Fibroblast of skin of right quadriceps (primary cell): ENCODE results near the gene FOXE1.
A peak's percentile ranks its signal among the peaks of the same experiment; 100 is the strongest.

Experiments
- DNase-seq: peaks from one replicate; pipeline ENCODE4 v3.0.0-alpha.2; 2013

The FOXE1 gene

DNA sequence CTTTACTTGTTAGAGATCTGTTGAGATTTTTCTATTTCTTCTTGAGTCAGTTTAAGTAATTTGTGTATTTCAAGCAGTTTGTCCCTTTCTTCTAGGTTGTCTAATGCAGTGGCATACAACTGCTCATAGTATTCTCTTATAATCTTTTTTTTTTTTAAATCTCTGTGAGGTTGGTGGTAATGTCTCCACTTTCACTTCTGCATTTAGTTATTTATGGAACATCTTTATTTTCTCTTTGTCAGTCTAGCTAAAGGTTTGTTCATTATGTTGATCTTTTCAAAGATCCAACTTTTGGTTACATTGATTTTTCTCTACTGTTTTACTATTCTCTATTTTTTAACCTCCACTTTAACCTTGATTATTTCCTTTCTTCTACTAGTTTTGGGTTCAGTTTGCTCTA lies 13.8 kb downstream of the FOXE1 start:
- no peak for DNase-seq

DNA sequence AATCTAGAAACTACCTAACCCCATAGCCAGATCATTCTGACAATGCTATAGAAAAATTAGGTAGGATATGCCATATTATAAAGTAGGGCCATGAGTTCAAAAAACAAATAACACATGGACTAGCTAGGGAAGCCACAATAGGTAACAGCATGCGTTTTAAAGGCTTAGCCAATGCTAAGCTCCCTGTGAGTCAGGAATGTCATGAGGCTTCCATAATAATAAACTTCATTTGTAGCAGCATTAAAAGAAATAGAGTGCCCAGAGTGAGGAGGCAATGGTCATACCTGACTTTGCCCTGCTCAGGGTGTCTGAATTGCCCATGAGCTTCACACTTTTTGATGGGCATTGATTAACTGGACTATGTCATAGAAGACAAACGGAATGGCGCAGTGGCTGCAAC lies 15.8 kb downstream of the FOXE1 start:
- no peak for DNase-seq

DNA sequence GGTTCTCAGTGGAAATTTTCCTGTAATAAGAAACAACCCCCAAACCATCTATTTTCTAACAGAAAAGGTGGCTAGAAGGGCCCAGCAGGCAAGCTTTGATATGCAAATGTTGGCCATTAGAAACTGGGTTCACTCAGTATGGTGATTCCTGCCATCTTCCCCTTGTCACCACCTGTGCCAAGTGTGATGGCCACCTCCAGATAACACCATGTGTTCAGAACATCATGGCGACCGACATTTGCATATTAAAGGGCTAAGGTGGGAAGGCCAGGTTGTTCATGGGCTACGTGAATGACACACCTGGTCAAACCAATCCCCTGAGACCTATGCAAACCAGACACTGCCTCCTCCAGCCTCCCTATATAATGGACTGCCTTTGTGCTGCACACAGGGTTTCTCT lies 20.4 kb downstream of the FOXE1 start:
- DNase-seq: no peak

DNA sequence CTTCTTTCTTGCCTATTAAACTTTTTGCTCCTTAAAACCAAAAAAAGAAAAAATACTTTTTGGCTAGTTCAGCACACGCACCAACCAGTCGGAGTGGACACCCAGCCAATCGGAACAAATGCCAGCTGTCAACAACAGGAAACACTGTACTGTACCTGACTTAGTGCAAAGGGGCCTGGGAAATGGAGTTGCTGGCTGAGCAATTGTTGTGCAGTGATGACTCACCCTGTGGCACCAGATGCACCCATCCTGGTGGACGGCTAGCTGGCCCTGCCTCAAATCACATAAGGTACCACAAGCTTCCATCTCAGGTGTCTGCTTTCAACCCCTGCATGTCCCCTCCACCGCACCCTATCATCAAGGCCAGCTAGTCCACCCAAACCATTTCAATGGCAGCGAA lies 20.9 kb downstream of the FOXE1 start:
- no peak for DNase-seq

DNA sequence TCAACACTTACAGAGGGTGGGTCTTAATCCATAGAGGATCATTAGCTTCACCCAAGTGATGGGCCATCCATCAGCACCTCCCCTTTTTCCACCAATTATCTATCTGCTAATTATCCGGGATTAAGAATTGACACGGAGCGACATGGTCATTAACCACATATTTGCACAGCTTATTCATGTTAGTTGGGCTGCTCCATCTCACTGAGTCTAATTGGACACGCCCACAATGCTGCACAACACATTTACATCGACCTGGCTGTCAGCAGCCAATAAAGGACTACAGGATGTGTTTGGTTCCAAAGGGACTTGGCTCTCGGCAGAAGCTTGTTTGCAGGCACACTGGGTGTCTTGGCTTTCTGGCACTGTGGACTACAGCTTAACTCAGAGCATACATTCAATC lies 21.6 kb downstream of the FOXE1 start:
- no peak for DNase-seq

DNA sequence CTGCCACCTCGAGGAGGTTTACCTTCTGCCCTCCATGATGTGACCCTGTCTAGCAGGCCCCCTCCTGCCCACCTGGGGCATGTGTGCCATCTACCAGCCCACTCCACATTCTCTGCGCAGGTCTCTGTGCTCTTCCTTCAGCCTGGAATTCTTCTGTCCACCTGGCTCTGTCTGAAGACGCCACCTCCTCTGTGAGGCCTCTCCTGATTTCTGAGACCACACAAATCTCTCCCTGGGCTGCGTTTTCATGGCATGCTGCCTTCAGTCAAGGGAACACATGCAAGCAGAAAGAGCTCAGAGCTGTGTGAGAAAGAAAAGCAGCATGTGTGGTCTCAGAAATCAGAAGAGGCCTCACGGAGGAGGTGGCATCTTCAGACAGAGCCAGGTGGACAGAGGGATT lies 22.1 kb downstream of the FOXE1 start:
- no peak for DNase-seq

DNA sequence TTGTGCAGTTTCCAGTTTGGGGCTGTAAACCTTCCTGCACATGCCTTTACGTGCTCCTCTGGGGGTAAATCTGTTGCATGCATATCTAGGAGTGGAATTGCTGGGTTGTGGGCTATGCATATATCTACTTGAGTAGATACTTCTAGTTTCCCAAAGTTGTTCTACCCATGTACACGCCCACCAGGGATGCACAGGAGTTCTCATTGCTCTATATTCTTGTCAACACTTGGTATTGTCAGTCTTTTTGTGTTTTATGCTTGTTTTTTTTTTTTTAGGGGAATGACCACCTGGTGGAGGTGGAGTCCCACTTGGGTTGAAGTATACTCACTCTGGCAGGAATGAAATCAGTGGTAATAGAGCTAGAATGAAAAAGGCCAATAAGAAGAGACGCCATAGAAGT lies 23.0 kb downstream of the FOXE1 start:
- DNase-seq: no peak

DNA sequence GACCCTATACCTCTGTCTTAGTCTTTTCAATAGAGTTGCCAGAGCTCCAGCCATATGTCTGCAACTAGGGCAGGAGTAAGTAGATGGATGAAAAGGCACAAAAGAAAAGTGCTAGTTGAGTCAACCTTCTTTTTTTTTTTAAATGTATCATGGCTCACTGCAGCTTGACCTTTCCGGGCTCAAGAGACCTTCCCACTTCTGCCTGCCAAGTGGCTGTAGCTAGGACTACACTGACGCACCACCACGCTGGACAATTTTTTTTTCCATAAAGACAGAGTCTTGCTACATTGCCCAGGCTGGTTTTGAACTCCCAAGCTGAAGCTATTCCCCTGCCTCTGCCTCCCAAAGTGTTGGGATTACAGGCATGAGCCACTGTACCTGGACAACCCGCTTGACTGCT lies 27.3 kb downstream of the FOXE1 start:
- no peak for DNase-seq

DNA sequence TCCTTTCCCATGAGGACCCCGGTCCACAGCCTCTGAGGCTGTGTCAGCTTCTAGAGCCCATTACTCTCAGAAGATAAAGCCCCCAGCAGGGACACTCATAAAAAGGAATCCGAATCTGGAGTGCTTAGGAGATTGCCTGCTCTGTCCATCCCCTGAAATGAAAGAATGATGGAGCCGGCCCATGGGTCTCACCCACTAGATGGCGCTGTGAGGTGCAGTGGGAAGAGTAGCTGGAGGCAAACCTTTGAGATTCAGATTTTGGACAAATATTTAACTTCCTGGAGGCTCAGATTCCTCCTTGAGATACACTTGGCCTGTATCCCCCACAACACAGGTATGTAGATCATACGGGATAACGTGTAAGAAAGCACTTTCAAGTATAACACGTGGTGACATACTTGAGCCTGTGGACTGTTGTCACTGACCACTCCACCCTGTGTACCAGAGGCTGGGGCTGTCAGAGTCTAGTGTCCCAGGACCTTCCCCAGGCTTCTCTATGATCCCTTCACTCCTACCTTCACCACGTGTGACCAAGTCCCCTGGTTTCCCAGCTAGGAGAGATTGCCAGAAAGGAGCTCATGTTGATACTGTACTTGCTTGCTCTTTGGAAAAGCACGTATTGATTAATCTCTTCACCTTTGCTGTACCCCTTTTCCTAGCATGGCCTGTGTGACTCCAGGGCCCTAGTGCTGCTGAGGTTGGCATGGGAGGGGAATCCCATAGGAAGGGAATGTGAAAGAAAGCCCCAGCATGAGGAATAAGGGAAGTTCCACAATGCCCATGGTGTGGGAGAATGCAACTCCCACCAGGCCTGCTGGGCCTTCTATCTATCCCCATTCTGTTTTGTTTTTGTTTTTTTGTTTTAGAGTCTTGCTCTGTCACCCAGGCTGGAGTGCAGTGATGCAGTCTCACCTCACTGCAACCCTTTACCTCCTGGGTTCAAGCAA lies 37.2 kb downstream of the FOXE1 start:
- DNase-seq: no peak

DNA sequence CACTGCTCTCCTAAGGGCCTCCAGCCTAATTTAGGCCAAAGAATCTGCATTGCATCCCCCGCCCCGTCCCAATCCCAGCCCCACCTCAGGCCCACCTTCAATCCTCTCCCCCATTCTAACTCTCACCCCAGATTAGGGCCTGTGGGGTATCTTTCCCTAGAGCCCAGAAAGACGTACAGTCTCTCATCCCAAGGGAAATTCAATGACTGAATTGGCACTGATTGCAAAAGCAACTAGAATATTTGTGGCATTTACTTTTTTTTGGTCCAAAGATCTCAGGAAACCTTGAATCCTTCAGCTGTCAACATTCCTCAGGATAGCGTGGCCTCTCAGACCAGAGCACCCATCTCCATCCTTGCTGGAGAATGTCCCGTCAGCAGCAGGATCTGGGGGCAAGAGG lies 38.7 kb downstream of the FOXE1 start:
- DNase-seq: no peak

DNA sequence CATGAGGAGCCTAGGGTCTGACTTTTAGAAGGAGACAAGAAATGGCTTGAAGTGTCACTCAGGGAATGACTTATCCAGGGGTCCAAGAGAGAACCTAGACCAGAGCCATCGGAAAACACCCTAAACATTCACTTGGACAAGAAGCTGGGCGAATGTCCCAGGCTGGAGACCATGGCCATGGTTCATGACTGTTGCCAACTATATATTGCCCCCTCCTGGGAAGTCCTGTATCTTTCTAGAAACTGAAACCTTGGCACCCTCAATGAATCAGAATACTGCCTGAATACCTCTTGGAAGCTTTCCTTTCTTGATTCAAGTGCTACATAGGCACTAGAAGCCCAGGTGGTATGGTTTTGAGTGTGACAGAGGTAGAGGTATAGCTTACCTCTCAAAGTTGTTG lies 39.4 kb downstream of the FOXE1 start:
- no peak for DNase-seq

DNA sequence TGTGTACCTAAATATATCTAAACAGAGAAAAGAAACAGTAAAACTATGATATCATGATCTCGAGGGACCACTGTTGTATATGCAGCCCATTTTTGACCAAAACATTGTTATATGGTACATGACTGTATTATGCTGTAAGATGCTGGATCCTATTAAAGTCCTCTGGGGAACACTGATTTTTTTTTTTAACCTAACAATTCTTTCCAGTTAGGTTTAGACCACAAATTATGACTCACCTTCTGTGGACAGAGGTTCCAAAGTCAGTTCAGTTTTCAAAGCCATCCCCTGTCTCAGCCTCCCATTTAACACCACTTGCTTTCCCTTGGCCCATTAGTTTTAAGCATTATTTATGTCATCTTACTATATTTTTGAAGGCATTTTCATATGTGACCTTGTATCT lies 42.2 kb downstream of the FOXE1 start:
- peak; percentile 47 for DNase-seq

DNA sequence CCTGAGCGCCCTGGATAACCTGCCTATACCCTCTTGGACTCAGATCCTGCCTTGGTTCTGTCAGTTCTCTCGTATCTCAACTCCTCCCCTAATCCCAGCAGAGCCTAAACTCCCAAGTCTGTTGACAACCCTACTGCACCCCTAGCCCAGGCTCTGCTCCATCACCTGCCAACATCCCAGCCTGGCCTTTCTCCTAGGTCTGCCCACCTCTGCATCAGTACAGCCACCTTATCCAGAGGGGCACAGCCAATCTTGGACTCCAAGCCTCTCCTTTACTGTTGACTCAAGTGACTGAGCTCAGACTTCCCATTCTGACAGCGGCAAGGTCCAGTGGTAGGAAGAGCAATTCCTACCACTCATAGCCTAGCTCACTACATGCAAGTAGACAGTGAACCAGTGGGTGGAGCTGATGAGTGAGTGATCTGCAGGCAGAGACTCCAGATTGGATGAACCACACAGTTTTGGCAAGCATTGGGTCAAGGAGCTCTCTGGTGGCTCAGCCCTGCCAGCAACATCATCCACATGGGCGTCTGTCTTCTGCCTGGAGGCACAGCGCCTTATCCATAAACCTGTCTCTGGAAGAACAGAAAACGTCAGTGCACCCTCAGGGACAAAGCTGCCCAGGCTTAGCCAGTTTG lies 42.8 kb downstream of the FOXE1 start:
- no peak for DNase-seq

DNA sequence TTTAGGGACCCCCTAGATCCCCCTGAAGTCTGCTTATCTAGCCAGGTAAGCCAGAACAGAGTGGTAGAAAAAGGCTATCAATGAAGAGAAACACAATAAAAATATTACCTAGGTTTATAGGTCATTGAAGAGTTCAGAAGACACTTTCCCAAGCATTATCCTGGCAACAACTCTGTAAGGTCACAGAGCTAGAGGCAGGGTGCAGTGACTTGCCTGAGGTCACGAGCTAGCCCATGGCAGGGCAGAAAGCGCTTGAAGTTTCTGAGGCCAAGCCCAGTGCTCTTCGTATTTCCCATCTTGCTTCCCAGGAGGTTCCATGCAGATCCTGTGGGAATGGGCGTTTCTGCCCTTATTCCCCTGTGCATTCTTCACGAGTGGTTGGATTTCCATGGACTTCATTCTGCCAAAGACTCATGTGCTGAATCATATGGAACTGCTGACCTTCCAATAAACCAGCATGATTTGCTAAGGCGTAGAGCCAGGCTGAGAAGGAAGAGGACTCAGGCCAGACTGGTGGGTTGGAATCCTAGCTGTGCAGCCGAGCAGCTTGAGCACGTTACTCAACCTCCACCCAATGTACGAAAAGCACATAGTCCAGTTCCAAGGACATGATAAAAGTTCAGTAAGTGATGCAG lies 47.2 kb downstream of the FOXE1 start:
- DNase-seq: peak; percentile 51

DNA sequence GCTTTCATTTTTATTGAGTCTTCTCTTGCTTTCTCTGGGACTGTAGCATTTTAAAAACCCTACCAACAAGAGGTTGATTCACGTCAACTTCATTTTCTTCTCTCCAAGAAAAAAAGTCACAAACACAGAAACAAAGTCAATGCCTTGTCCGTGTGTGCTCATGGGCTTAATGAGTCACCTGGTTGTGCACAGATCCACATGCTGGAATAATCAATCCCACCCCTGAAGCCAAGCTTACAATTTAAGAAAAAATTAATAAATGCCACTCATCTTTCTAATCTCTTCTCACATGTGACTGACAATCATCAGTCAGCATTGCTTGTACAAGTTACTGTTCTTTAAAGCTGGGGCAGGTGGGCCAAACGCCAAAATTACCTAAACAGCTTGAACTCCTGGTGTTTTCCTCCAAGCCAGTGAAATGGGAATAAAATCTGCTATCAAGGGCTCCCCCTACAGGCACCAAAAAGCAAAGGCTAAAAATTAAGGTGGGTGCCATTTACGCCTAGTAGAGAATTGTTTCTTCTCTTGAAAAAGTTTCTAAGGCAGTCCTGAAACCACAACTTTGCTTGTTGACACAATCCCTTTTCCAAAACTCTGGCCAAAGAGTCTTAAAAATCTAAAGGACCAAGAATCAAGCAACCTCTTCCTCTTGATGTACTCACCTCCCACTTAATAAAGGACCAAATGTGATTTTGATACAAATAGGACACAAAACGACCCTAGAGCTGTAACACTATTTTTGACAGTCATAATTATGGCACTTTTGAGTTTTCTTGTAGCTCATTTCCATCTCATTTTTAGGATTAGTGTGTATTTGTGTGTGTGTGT lies 47.9 kb downstream of the FOXE1 start:
- DNase-seq: peak; percentile 49

DNA sequence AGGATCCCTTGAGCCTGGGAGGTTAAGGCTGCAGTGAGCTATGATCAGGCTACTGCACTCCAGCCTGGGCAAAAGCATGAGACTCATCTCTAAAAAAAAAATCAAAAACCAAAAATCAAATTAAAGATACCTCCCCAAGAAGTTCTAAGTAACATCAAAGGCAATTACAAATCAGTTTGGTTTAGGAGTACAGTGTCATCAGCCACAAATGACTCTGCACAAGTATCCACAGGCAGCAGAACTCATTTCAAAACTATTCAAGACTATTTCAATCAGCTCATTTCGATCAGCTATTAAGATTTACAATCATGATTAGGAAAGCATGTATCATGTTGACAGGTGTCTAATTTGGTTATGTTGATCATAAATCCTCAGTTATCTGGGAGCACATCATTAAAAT lies 50.2 kb downstream of the FOXE1 start:
- no peak for DNase-seq

DNA sequence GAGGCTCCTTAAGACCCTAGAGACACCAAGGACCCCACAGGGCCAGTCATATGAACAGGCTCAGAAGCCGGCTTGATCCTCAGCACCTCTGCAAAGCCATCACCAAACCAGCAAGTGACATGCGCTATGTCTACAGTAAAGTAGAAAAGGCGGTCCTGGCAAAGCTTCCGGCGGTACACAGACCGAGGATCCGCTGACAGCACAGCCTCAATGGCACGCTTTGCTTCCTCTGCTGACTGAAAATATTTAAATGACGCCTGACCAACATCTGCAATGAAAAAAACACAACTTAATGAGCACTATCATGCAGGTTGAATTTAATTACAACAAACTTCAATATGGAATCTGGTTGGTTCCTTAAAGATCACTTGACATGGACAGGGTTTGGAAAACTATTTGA lies 51.7 kb downstream of the FOXE1 start:
- no peak for DNase-seq

DNA sequence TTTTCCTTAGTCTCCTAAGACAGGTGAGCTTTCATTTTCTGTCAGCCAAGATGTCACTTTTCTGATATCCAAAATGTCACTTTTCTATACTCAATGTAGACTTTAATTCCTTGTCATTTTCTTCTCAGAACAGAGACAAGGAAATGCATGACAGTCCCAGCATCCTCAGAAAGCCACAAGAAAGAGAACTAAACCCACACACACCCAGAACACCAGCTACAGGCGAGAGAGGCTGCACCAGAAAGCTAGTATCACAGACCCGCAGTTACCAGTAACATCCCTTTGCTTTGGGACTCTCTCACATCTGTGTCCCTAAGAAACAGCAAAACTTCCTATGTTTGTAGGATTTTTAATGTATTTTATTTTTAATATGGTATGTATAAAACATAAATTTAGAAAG lies 52.2 kb downstream of the FOXE1 start:
- no peak for DNase-seq
